NK-92 (cell line): ENCODE measurements around the gene CCDC73.
"Not testable (repeated sequence)": the region's sequence is repeated elsewhere in the genome, so short reads cannot be mapped to it uniquely, and the experiment has no call there.

ENCODE experiments used
- DNase-seq: peaks from one replicate; lab custom pipeline; 2025; ENCODE audit not compliant: unreplicated experiment; lab: John Stamatoyannopoulos, UW

Gene CCDC73

GRCh38 chr11:32794439-32794838, at the start of gene CCDC73:
Gene CCDC73 (minus strand): TSS chr11:32794662. CDS start chr11:32760243, 34,419 bp downstream.
- no peak for DNase-seq

- DNase-seq, result no peak
Measured at GRCh38 chr11:32843544-32843943, 49.1 kb upstream of the CCDC73 start.

GRCh38 chr11:32840587-32840986, 46.1 kb upstream of the CCDC73 start:
- DNase-seq, result no peak

GRCh38 chr11:32839308-32839707, 44.8 kb upstream of the CCDC73 start:
- no peak for DNase-seq

- no peak for DNase-seq
Measured at GRCh38 chr11:32838505-32839274, 44.2 kb upstream of the CCDC73 start.

- no peak for DNase-seq
Measured at GRCh38 chr11:32836946-32837345, 42.5 kb upstream of the CCDC73 start.

- no peak for DNase-seq
Measured at GRCh38 chr11:32833921-32834320, 39.5 kb upstream of the CCDC73 start.

GRCh38 chr11:32831221-32831620, 36.8 kb upstream of the CCDC73 start:
- DNase-seq, result no peak

GRCh38 chr11:32830796-32831195, 36.3 kb upstream of the CCDC73 start:
- no peak for DNase-seq

GRCh38 chr11:32830413-32830738, 35.9 kb upstream of the CCDC73 start:
- no peak for DNase-seq

GRCh38 chr11:32829680-32830412, 35.4 kb upstream of the CCDC73 start, which contains the start of gene PRRG4:
Gene PRRG4 (plus strand): TSS chr11:32829927. CDS start chr11:32830530, 603 bp downstream.
- no peak for DNase-seq

GRCh38 chr11:32829157-32829679, 34.8 kb upstream of the CCDC73 start:
- no peak for DNase-seq

GRCh38 chr11:32827276-32827675, 32.8 kb upstream of the CCDC73 start:
- DNase-seq, result no peak

GRCh38 chr11:32826113-32826512, 31.7 kb upstream of the CCDC73 start:
- DNase-seq, result no peak

- DNase-seq, result not testable (repeated sequence)
Measured at GRCh38 chr11:32823617-32824016, 29.2 kb upstream of the CCDC73 start.

- no peak for DNase-seq
Measured at GRCh38 chr11:32821917-32822560, 27.6 kb upstream of the CCDC73 start.

GRCh38 chr11:32821517-32821916, 27.1 kb upstream of the CCDC73 start:
- no peak for DNase-seq

GRCh38 chr11:32820497-32820896, 26.0 kb upstream of the CCDC73 start:
- no peak for DNase-seq

- no peak for DNase-seq
Measured at GRCh38 chr11:32819187-32819586, 24.7 kb upstream of the CCDC73 start.

GRCh38 chr11:32817852-32818183, 23.4 kb upstream of the CCDC73 start:
- DNase-seq, result no peak

GRCh38 chr11:32817181-32817851, 22.9 kb upstream of the CCDC73 start:
- no peak for DNase-seq
